K562 (cell line): ENCODE data around the gene ANKEF1. TPM values are rescaled to one million over a fixed set of nuclear protein-coding genes. Genes with fewer than 3 reads are reported as not detected.

Source experiments
- ATAC-seq: fragments of 200-7000 bp; cut with Tn5 transposase; 3 replicates; pipeline ENCODE4 v1.9.1; 2020; ENCODE audit warnings: moderate library complexity
- BruUV-seq: library from RNA; stranded (reverse); fragments of 400-500 nt; replicated peaks from 2 replicates; lab custom pipeline; 2021; lab: Mats Ljungman, UMichigan
- CTCF ChIA-PET: fragments of 300-600 bp; formaldehyde crosslinking; extraction: SDS; loops from one replicate; lab custom pipeline; 2021; ENCODE audit warnings: low intra/inter-chr PET ratio; lab: Yijun Ruan, JAX
- POLR2A ChIA-PET: fragments of 300-600, 350-650 bp; sonication (Branson Sonifier 250); formaldehyde crosslinking; extraction: SDS; loops from one replicate; lab custom pipeline; 2021; ENCODE audit warnings: antibody characterized with exemption, inconsistent platforms; lab: Yijun Ruan, JAX
- DNase-seq, 4 experiments: peaks; one replicate each; pipeline versions ENCODE4 v3.0.0 to v3.0.0-alpha.2; 2011 to 2018; ENCODE audit warnings: low spot score in 3 of 4, mixed read lengths in 3 of 4; ENCODE audit errors: extremely low read depth in 1 of 4
- FAIRE-seq: peaks from 2 replicates; lab custom pipeline; 2011; peaks lifted over from hg19 to GRCh38; lab: Jason Lieb, UNC
- H2AFZ ChIP-seq: 2 replicates; pipeline ENCODE4 v1.6.0; 2011; ENCODE audit warnings: low read depth, low read length, control low read depth, inconsistent platforms
- H3K27ac ChIP-seq: fragments of 200-600 bp; 3 replicates; pipeline ENCODE4 v1.8.0; 2011; ENCODE audit warnings: low read depth, mild to moderate bottlenecking, control low read depth, inconsistent platforms, low read length, moderate library complexity, mixed read lengths; ENCODE audit errors: extremely low read depth
- H3K27me3 ChIP-seq, 2 experiments: fragments of 300-600 bp in 1 of 2; 2 replicates in 1 of 2; 3 replicates in 1 of 2; pipeline versions ENCODE4 v1.6.0 to v1.8.0; 2011; ENCODE audit warnings: inconsistent platforms in 2 of 2, low read length in 2 of 2, mild to moderate bottlenecking in 1 of 2, mixed read lengths in 1 of 2, moderate library complexity in 1 of 2; ENCODE audit not compliant: control insufficient read depth in 2 of 2, insufficient read depth in 2 of 2
- H3K36me3 ChIP-seq: fragments of 300-600 bp; 3 replicates; pipeline ENCODE4 v1.8.0; 2011; ENCODE audit warnings: mild to moderate bottlenecking, low read length, inconsistent platforms; ENCODE audit not compliant: control insufficient read depth, insufficient read depth
- H3K4me1 ChIP-seq, 2 experiments: fragments of 200-600 bp in 1 of 2; replicated peaks in 1 of 2; 2 replicates in 1 of 2; 3 replicates in 1 of 2; pipeline versions ENCODE4 v1.5.1 to v1.8.0; 2011; ENCODE audit warnings: inconsistent platforms in 2 of 2, low read length in 2 of 2, mild to moderate bottlenecking in 1 of 2, mixed read lengths in 1 of 2, moderate library complexity in 1 of 2; ENCODE audit not compliant: control insufficient read depth in 2 of 2, insufficient read depth in 2 of 2
- H3K4me2 ChIP-seq: 2 replicates; pipeline ENCODE4 v1.6.1; 2011; ENCODE audit warnings: low read length, control low read depth, inconsistent platforms, mixed read lengths; ENCODE audit not compliant: insufficient read depth
- H3K4me3 ChIP-seq: fragments of 200-600 bp; sonication (generic), shearing (Covaris generic); 2 replicates; pipeline ENCODE4 v1.5.1; 2016; ENCODE audit warnings: control low read depth, inconsistent platforms
- H3K79me2 ChIP-seq: fragments of 200-600 bp; 3 replicates; pipeline ENCODE4 v1.8.0; 2011; ENCODE audit warnings: low read length, inconsistent platforms; ENCODE audit not compliant: control insufficient read depth, insufficient read depth
- H3K9ac ChIP-seq, 2 experiments: 2 replicates each; pipeline versions ENCODE4 v1.6.0 to v1.6.1; 2011; ENCODE audit warnings: low read depth in 2 of 2, low read length in 2 of 2, control low read depth in 1 of 2, inconsistent platforms in 1 of 2, mild to moderate bottlenecking in 1 of 2, mixed read lengths in 1 of 2; ENCODE audit not compliant: insufficient read depth in 1 of 2
- H3K9me1 ChIP-seq: one replicate; pipeline ENCODE4 v1.6.0; 2011; ENCODE audit warnings: inconsistent platforms, mild to moderate bottlenecking, low read length, moderate library complexity; ENCODE audit not compliant: control insufficient read depth, insufficient read depth
- H3K9me3 ChIP-seq: replicated peaks from 2 replicates; pipeline ENCODE4 v1.5.1; 2011; ENCODE audit warnings: low read depth, low read length, inconsistent platforms; ENCODE audit not compliant: control insufficient read depth, insufficient read depth
- H4K20me1 ChIP-seq: replicated peaks from 2 replicates; pipeline ENCODE4 v1.6.1; 2011; ENCODE audit warnings: low read length, inconsistent platforms, mixed read lengths; ENCODE audit not compliant: control insufficient read depth, insufficient read depth
- CXXC5 ChIP-seq: fragments of 250-450 bp; sonication (Bioruptor Pico); IDR thresholded peaks from 2 replicates; pipeline ENCODE4 v1.8.0; 2022; ENCODE audit warnings: inconsistent platforms, mild to moderate bottlenecking, moderate library complexity
- DDX20 ChIP-seq: fragments of 450-650 bp; IDR thresholded peaks from 2 replicates; pipeline ENCODE4 v1.6.1; 2016; ENCODE audit warnings: missing genetic modification characterization, low read depth, mild to moderate bottlenecking, missing compliant biosample characterization, moderate library complexity
- ELF2 ChIP-seq: fragments of 250-450 bp; sonication (Bioruptor Pico); IDR thresholded peaks from 2 replicates; pipeline ENCODE4 v1.5.0; 2021; ENCODE audit warnings: mild to moderate bottlenecking
- ETS2 ChIP-seq: IDR thresholded peaks from 2 replicates; pipeline ENCODE4 v1.6.1; 2016; ENCODE audit warnings: borderline replicate concordance, missing genetic modification characterization, mild to moderate bottlenecking, moderate library complexity, missing compliant biosample characterization; ENCODE audit not compliant: poor library complexity, severe bottlenecking
- GTF2F1 ChIP-seq: IDR thresholded peaks from 2 replicates; pipeline ENCODE4 v1.6.1; 2011; ENCODE audit warnings: low read depth, low read length, improper control_type of control experiment
- HOXB6 ChIP-seq: fragments of 250-450 bp; sonication (Bioruptor Pico); IDR thresholded peaks from 2 replicates; pipeline ENCODE4 v1.5.1; 2022; ENCODE audit warnings: mild to moderate bottlenecking, borderline replicate concordance
- JUND ChIP-seq, 2 experiments: IDR thresholded peaks; 2 replicates in 1 of 2; 3 replicates in 1 of 2; pipeline ENCODE4 v1.6.1; 2011; ENCODE audit warnings: borderline replicate concordance in 2 of 2, low read depth in 2 of 2, low read length in 2 of 2, improper control_type of control experiment in 1 of 2, missing biosample characterization in 1 of 2, missing genetic modification characterization in 1 of 2, missing genetic modification reagents in 1 of 2
- RAD21 ChIP-seq, 2 experiments: fragments of 250-450 bp in 1 of 2; fragments of 450-650 bp in 1 of 2; sonication (Bioruptor Pico) in 1 of 2; formaldehyde crosslinking in 1 of 2; IDR thresholded peaks in 1 of 2; conservative IDR thresholded peaks in 1 of 2; 2 replicates each; pipeline versions ENCODE4 v1.4.0 to v1.8.0; 2020 to 2022; ENCODE audit warnings: mild to moderate bottlenecking in 2 of 2, moderate library complexity in 1 of 2
- TARDBP ChIP-seq: fragments of 450-650 bp; IDR thresholded peaks from 2 replicates; pipeline ENCODE4 v1.6.1; 2016
- ZNF121 ChIP-seq: sonication (generic); formaldehyde crosslinking; conservative IDR thresholded peaks from 2 replicates; pipeline ENCODE4 v1.8.0; 2022; ENCODE audit warnings: missing genetic modification reagents
- ZNF124 ChIP-seq: sonication (generic); formaldehyde crosslinking; IDR thresholded peaks from 2 replicates; pipeline ENCODE4 v1.8.1; 2022; ENCODE audit warnings: missing genetic modification reagents
- WGBS: fragments of 100-300 bp; shearing (Covaris generic); methylation state at CpG from one replicate; pipeline ENCODE4 v1.1.6; 2016; ENCODE audit warnings: low coverage, mixed read lengths; ENCODE audit not compliant: insufficient coverage; ENCODE audit errors: missing lambda C conversion rate; 5-methylcytosine and 5-hydroxymethylcytosine counted together
- in situ Hi-C: fragments of 300-500 bp; cut with MboI; formaldehyde crosslinking; loops from 4 replicates; pipeline ENCODE4 v1.15.0; 2018; ENCODE audit warnings: inconsistent platforms, mixed read lengths
- intact Hi-C: fragments of 100-400 bp; cut with micrococcal nuclease; formaldehyde crosslinking; loops from 2 replicates; pipeline ENCODE4 v1.14.2; 2022
- polyA plus RNA-seq, 8 experiments: library from polyadenylated mRNA; depleted of rRNA in 4 of 8; stranded (reverse) in 5 of 8; unstranded in 3 of 8; fragments of >200 nt; fragmentation: Nextera tagmentation in 2 of 8; fragmentation: Illumina TruSeq in 1 of 8; extraction: Ambion mirVana in 2 of 8; extraction: Trizol in 1 of 8; gene quantifications; 2 replicates each; pipeline versions ENCODE4 v1.2.1 to v1.2.3, GENCODE V29; 2011 to 2014; ENCODE audit warnings: inconsistent platforms in 1 of 8, missing spikeins in 1 of 8
- total RNA-seq, 7 experiments: library from RNA; depleted of rRNA in 6 of 7; stranded (reverse); fragments of >200 nt in 6 of 7; fragmentation: Illumina TruSeq in 2 of 7; extraction: Trizol in 2 of 7; gene quantifications; 2 replicates each; pipeline versions ENCODE4 v1.2.1 to v1.2.3, GENCODE V29; 2011 to 2021; ENCODE audit warnings: low replicate concordance in 1 of 7
- TF ChIP-seq, protein P1 (sequence below): fragments of 450-650 bp; IDR thresholded peaks from one replicate; pipeline ENCODE4 v1.6.1; 2018; ENCODE audit warnings: mild to moderate bottlenecking, moderate library complexity; ENCODE audit not compliant: partially characterized antibody
- TF ChIP-seq, protein P2 (sequence below): fragments of 450-650 bp; formaldehyde crosslinking; conservative IDR thresholded peaks from 2 replicates; pipeline ENCODE4 v1.4.0; 2022; ENCODE audit warnings: mild to moderate bottlenecking, missing genetic modification characterization
- TF ChIP-seq, protein P3 (sequence below): IDR thresholded peaks from 2 replicates; pipeline ENCODE4 v1.6.1; 2016; ENCODE audit warnings: missing genetic modification characterization, missing compliant biosample characterization
- TF ChIP-seq, protein P4 (sequence below), 2 experiments: fragments of 450-650 bp in 1 of 2; sonication (generic) in 1 of 2; formaldehyde crosslinking in 1 of 2; IDR thresholded peaks in 1 of 2; conservative IDR thresholded peaks in 1 of 2; 2 replicates each; pipeline versions ENCODE4 v1.6.1 to v1.8.1; 2016 to 2023; ENCODE audit warnings: mild to moderate bottlenecking in 2 of 2, moderate library complexity in 2 of 2, inconsistent platforms in 1 of 2, missing genetic modification reagents in 1 of 2

The ANKEF1 gene
- total and polyA plus RNA-seq, 9 of the 15 experiments (the other 6 are each of a cell fraction or from before 2014, with no cell fraction given), result 0.35 to 2.1 (median 1.7) TPM

DNA sequence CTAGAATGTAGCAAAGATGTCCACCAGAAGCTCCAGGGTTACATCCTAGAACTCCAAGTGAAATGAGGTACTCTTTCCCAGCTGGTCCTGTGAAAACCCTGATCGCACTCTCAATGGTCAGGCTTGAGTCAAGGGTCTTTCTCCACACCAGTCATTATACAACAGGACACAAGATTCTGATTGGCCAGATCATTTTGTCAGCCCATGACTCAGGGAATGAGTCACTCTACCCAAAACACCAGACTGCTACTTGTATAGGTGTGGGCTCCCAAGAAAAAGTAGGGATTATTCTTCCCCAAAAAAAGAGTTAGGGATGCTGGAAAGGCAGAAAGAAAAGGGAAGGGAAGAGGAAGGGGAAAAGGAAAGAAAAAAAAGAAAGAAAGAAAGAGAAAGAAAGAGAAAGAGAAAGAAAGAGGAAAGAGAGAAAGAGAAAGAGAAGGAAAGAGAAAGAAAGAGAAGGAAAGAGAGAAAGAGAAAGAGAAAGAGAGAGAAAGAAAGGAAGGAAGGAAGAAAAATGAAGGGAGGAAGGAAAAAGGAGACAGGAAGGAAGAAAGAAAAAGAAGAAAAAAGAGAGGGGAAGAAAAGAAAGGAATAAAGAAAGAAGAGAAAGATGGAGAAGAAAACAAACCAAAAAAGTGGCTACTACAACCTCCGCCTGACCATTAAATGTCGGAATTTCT is 30.5 kb downstream of the ANKEF1 start:
- H3K27me3 ChIP-seq, result no peaks in the 10 kb centered on the region
- no peak overlapping the region for H3K4me2 ChIP-seq
- H3K4me1 ChIP-seq, result no peaks in the 10 kb centered on the region
- H3K79me2 ChIP-seq, result no peaks in the 10 kb centered on the region
- ATAC-seq (no peak), FAIRE-seq (no peak), DNase-seq (peak in 1 of 4 experiments; percentile 13)
- in situ Hi-C loops, result no loop called here
- H3K9me3 ChIP-seq, result no peaks in the 10 kb centered on the region
- H2AFZ ChIP-seq, result no peak overlapping the region
- ChIA-PET POLR2A (no interaction called here), CTCF (no interaction called here)
- no TSS peak for BruUV-seq
- no peak overlapping the region for H3K4me3 ChIP-seq
- 0% methylated on average over 1 of the region's 3 CpGs for WGBS
- no peak overlapping the region for H3K9ac ChIP-seq
- H3K36me3 ChIP-seq, result no peaks in the 10 kb centered on the region
- intact Hi-C loops, result no loop called here
- H4K20me1 ChIP-seq, result no peaks in the 10 kb centered on the region
- H3K9me1 ChIP-seq, result no peaks in the 10 kb centered on the region
- no peak overlapping the region for H3K27ac ChIP-seq
- TF ChIP-seq HOXB6 (no peak), ETS2 (no peak), TARDBP (no peak), ZNF121 (no peak), ELF2 (CRISPR knock-in tag) (no peak), CXXC5 (CRISPR knock-in tag) (no peak), DDX20 (tag) (no peak), ZNF124 (CRISPR knock-in tag) (no peak), JUND (IDR thresholded peaks at IDR 0.05; ENCODE audit: borderline replicate concordance, low read depth, low read length) (no peak), JUND (tag; IDR thresholded peaks at IDR 0.05; ENCODE audit: borderline replicate concordance, low read depth, low read length) (peak; percentile 24; the same call in 1 of the 3 replicates), GTF2F1 (no peak), RAD21 (CRISPR knock-in tag; conservative IDR thresholded peaks at IDR 0.05 in 1 of 2, IDR thresholded peaks at IDR 0.05 in 1 of 2) (no peak)
- TF ChIP-seq, protein P1, sequence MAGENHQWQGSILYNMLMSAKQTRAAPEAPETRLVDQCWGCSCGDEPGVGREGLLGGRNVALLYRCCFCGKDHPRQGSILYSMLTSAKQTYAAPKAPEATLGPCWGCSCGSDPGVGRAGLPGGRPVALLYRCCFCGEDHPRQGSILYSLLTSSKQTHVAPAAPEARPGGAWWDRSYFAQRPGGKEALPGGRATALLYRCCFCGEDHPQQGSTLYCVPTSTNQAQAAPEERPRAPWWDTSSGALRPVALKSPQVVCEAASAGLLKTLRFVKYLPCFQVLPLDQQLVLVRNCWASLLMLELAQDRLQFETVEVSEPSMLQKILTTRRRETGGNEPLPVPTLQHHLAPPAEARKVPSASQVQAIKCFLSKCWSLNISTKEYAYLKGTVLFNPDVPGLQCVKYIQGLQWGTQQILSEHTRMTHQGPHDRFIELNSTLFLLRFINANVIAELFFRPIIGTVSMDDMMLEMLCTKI, result no peak
- TF ChIP-seq, protein P2, sequence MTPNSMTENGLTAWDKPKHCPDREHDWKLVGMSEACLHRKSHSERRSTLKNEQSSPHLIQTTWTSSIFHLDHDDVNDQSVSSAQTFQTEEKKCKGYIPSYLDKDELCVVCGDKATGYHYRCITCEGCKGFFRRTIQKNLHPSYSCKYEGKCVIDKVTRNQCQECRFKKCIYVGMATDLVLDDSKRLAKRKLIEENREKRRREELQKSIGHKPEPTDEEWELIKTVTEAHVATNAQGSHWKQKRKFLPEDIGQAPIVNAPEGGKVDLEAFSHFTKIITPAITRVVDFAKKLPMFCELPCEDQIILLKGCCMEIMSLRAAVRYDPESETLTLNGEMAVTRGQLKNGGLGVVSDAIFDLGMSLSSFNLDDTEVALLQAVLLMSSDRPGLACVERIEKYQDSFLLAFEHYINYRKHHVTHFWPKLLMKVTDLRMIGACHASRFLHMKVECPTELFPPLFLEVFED (CRISPR knock-in tag), result no peak
- TF ChIP-seq, protein P3, sequence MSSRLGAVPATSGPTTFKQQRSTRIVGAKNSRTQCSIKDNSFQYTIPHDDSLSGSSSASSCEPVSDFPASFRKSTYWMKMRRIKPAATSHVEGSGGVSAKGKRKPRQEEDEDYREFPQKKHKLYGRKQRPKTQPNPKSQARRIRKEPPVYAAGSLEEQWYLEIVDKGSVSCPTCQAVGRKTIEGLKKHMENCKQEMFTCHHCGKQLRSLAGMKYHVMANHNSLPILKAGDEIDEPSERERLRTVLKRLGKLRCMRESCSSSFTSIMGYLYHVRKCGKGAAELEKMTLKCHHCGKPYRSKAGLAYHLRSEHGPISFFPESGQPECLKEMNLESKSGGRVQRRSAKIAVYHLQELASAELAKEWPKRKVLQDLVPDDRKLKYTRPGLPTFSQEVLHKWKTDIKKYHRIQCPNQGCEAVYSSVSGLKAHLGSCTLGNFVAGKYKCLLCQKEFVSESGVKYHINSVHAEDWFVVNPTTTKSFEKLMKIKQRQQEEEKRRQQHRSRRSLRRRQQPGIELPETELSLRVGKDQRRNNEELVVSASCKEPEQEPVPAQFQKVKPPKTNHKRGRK (tag), result peak; percentile 50
- TF ChIP-seq, protein P4, sequence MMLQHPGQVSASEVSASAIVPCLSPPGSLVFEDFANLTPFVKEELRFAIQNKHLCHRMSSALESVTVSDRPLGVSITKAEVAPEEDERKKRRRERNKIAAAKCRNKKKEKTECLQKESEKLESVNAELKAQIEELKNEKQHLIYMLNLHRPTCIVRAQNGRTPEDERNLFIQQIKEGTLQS (IDR thresholded peaks at IDR 0.05), result 0 out of 2 replicates have a peak, but pooled peaks have one; percentile 21
- TF ChIP-seq, protein P4 (CRISPR knock-in tag; conservative IDR thresholded peaks at IDR 0.05), result no peak
